Prostate gland (tissue), 2 donors: ENCODE measurements around the gene KTN1. TPM values are rescaled to one million over a fixed set of nuclear protein-coding genes. Genes with fewer than 3 reads are reported as not detected.

Experiments
- DNase-seq: peaks from one replicate; pipeline ENCODE4 v3.0.0-alpha.2; 2019; ENCODE audit warnings: low spot score
- H3K27ac ChIP-seq, 2 donors: fragments of 200-600 bp; sonication (generic); 2 replicates each; pipeline ENCODE4 v1.5.1; 2017 to 2019
- H3K27me3 ChIP-seq: fragments of 200-600 bp; sonication (generic); replicated peaks from 2 replicates; pipeline ENCODE4 v1.5.1; 2019; ENCODE audit not compliant: insufficient read depth
- H3K36me3 ChIP-seq, 2 donors: fragments of 200-600 bp; sonication (generic); 1 replicate in 1 of 2; 2 replicates in 1 of 2; pipeline versions ENCODE4 v1.5.1 to v1.8.1; 2017 to 2019
- H3K4me1 ChIP-seq: fragments of 200-600 bp; sonication (generic); replicated peaks from 2 replicates; pipeline ENCODE4 v1.5.1; 2019
- H3K4me3 ChIP-seq, 2 donors: fragments of 200-600 bp; sonication (generic); 2 replicates each; pipeline ENCODE4 v1.5.1; 2017 to 2019
- H3K9me3 ChIP-seq: fragments of 200-600 bp; sonication (generic); 2 replicates; pipeline ENCODE4 v1.5.1; 2017
- POLR2A ChIP-seq: fragments of 450-650 bp; IDR thresholded peaks from one replicate; pipeline ENCODE4 v1.6.1; 2016; ENCODE audit warnings: antibody characterized with exemption, mild to moderate bottlenecking
- POLR2AphosphoS5 ChIP-seq: sonication (generic); formaldehyde crosslinking; IDR thresholded peaks from one replicate; pipeline ENCODE4 v1.6.1; 2017; ENCODE audit warnings: antibody characterized with exemption
- WGBS: methylation state at CpG from one replicate; pipeline ENCODE4 v1.1.5; 2018; 5-methylcytosine and 5-hydroxymethylcytosine counted together
- intact Hi-C: fragments of 100-400 bp; cut with DNase I; formaldehyde crosslinking; loops from one replicate; pipeline ENCODE4 v1.14.2; 2022
- total RNA-seq, 2 donors: library from RNA; depleted of rRNA; stranded (reverse); fragments of >200 nt; gene quantifications; one replicate each; pipeline ENCODE4 v1.1.0, GENCODE V29; 2016
- TF ChIP-seq, protein P1 (sequence below), 4 experiments: fragments of 200-600 bp in 2 of 4; fragments of 450-650 bp in 2 of 4; sonication (generic) in 2 of 4; IDR thresholded peaks; 1 replicate in 3 of 4; 2 replicates in 1 of 4; pipeline ENCODE4 v1.5.1; 2016 to 2019; ENCODE audit warnings: antibody characterized with exemption in 4 of 4, mild to moderate bottlenecking in 2 of 4, moderate library complexity in 2 of 4

KTN1 gene
- total RNA-seq, 2 donors from 2014 or later: 84.2 to 162 TPM

DNA sequence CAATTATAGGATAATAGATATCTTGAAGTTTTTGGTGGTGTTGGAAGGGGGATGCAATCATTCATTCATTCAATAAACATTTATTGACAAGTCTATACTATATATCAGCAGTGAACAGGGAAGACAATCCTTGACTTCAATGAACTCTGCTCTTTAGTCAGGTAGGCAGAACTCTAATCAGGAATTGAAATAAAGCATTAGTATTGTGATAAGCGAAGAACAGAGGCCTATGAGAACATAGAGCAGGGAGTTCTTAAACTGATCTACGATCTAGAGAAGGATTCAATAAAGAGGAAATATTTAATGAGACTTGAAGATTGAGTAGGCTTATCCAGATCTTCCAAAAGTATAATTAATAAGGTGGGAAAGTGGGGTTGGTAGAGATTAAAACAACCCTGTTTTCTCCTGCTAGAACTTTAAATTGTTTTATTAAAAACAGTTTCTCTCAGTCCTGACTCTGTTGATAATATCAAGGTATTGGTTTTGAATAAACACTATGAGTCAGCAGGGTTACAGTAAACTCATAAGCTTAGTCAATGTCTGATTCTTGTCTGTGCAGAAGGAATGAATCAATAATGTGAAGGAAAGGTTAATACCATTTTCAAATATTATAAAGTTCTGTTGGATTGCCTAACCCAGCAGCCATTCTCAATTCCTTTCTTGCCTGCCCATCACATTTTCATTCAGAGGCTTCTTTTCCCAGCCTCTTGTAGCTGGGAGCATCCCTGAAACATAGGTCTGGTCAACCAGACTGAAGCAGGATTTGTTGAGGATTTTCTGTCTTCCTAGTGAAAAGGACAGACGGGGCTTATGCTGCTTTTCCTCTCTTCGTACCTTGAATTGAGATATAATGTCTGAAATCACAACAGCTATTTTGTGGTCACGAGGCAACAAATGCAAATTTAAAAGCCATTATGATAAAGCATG is 38.9 kb upstream of the KTN1 start:
- Histone ChIP-seq H3K9me3 (no peaks in the 10 kb centered on the region), H3K27me3 (no peaks in the 10 kb centered on the region), H3K36me3 (no peaks in the 10 kb centered on the region), H3K4me3 (no peak overlapping the region), H3K4me1 (no peaks in the 10 kb centered on the region), H3K27ac (no peak overlapping the region)
- DNase-seq: no peak
- TF ChIP-seq POLR2A (no peak), POLR2AphosphoS5 (no peak)
- TF ChIP-seq, protein P1, sequence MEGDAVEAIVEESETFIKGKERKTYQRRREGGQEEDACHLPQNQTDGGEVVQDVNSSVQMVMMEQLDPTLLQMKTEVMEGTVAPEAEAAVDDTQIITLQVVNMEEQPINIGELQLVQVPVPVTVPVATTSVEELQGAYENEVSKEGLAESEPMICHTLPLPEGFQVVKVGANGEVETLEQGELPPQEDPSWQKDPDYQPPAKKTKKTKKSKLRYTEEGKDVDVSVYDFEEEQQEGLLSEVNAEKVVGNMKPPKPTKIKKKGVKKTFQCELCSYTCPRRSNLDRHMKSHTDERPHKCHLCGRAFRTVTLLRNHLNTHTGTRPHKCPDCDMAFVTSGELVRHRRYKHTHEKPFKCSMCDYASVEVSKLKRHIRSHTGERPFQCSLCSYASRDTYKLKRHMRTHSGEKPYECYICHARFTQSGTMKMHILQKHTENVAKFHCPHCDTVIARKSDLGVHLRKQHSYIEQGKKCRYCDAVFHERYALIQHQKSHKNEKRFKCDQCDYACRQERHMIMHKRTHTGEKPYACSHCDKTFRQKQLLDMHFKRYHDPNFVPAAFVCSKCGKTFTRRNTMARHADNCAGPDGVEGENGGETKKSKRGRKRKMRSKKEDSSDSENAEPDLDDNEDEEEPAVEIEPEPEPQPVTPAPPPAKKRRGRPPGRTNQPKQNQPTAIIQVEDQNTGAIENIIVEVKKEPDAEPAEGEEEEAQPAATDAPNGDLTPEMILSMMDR (IDR thresholded peaks at IDR 0.05): no peak
- WGBS: 84% methylated on average over 5 of the region's 5 CpGs
- intact Hi-C loops: no loop called here

DNA sequence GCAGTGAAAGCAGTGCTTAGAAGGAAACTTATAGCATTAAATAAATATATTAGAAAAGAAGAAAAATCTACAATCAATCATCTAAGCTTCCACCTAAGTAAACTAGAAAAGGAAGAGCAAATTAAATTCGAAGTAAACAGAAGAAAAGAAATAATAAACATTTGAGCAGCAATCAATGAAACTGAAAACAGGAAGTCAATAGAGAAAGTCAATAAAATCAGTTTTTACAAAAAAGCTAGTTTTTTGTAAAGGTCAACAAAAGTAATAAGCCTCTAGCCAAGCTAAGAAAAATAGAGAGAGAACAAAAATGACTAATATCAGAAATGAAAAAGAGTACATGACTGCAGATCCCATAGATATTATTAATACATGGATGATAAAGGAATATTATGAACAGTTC is 34.2 kb upstream of the KTN1 start:
- no peaks in the 10 kb centered on the region for H3K36me3 ChIP-seq
- intact Hi-C loops: no loop called here
- TF ChIP-seq POLR2AphosphoS5 (no peak), POLR2A (no peak)
- TF ChIP-seq, protein P1 (IDR thresholded peaks at IDR 0.05): no peak
- no peak overlapping the region for H3K4me3 ChIP-seq
- WGBS: 76% methylated on average over 1 of the region's 1 CpG
- no peak overlapping the region for H3K27ac ChIP-seq
- DNase-seq: no peak
- H3K9me3 ChIP-seq: no peaks in the 10 kb centered on the region
- no peaks in the 10 kb centered on the region for H3K4me1 ChIP-seq
- H3K27me3 ChIP-seq: no peaks in the 10 kb centered on the region

DNA sequence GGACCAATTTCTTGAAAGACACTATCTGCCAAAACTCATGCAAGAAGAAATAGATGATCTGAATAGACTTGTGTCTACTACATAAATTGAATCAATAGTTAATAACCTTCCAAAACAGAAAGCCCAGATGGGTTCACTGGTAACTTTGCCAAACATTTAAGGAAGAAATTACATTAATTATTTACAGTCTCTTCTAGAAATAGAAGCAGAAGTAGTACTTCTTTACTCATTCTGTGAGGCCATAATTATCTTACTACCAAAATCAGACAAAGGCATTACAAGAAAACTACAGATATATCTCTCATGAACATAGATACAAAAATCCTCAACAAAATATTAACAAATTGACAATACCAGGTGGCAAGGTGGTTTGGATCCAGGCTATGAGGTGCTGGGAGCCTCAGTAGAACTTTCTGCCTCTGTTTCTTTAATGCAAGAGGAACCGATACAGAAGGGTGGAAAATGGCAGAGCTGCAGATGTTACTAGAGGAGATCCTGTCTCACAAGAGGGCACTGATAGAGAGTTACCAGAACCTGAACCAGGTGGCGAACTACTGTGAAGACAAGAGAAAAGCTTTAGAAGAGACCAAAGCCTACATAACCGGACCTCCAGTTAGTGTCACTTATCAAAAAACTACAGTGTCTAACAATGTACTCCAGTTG is 33.7 kb upstream of the KTN1 start:
- TF ChIP-seq POLR2AphosphoS5: no peak
- TF ChIP-seq POLR2A: no peak
- TF ChIP-seq, protein P1 (IDR thresholded peaks at IDR 0.05): no peak
- Histone ChIP-seq H3K4me3 (no peak overlapping the region), H3K9me3 (no peaks in the 10 kb centered on the region), H3K27me3 (no peaks in the 10 kb centered on the region), H3K27ac (no peak overlapping the region), H3K4me1 (no peaks in the 10 kb centered on the region), H3K36me3 (no peaks in the 10 kb centered on the region)
- DNase-seq: no peak
- WGBS: 90% methylated on average over 3 of the region's 3 CpGs
- intact Hi-C loops: no loop called here

DNA sequence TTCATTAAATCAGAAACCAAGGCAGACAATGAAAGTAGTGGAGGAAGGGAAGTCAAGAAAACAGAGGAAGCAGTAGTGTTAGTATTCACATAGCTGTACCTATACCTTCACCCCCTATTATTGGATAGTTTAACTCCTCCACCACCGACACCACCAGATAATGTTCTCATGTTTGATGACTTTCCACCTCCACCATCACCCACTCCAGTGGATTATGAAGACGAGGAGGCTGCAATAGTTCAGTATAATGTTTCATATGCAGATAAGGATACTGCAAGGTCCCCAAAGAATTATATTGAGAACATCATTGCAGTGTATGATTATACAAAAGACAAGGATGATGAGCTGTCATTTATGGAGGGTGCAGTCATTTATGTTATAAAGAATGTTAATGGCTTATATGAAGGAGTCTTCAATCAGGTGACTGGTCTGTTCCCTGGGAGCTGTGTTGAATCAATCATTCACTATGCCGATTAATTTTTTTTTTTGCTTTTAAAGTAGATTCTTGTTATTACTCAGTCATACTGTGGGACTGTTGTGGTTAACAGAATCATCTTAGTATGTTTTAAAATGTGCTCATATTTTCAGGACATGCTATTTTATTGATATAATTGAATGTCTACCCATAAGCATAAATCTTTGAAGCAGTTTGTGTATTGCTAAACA is 32.2 kb upstream of the KTN1 start:
- H3K9me3 ChIP-seq: no peaks in the 10 kb centered on the region
- H3K36me3 ChIP-seq: no peaks in the 10 kb centered on the region
- no peaks in the 10 kb centered on the region for H3K27me3 ChIP-seq
- H3K4me1 ChIP-seq: no peaks in the 10 kb centered on the region
- 94% methylated on average over 3 of the region's 3 CpGs for WGBS
- DNase-seq: no peak
- intact Hi-C loops: no loop called here
- no peak overlapping the region for H3K27ac ChIP-seq
- TF ChIP-seq POLR2AphosphoS5: no peak
- TF ChIP-seq, protein P1 (IDR thresholded peaks at IDR 0.05): no peak
- no peak for TF ChIP-seq POLR2A
- H3K4me3 ChIP-seq: no peak overlapping the region
